Prostate gland (tissue), 2 donors: Measurements from ENCODE around the gene SSH2.

Source experiments
- POLR2A ChIP-seq: fragments of 450-650 bp; IDR thresholded peaks from one replicate; pipeline ENCODE4 v1.6.1; 2016; ENCODE audit warnings: antibody characterized with exemption, mild to moderate bottlenecking
- POLR2AphosphoS5 ChIP-seq: sonication (generic); formaldehyde crosslinking; IDR thresholded peaks from one replicate; pipeline ENCODE4 v1.6.1; 2017; ENCODE audit warnings: antibody characterized with exemption
- TF ChIP-seq, protein P1 (sequence below), 4 experiments: fragments of 200-600 bp in 2 of 4; fragments of 450-650 bp in 2 of 4; sonication (generic) in 2 of 4; IDR thresholded peaks; 1 replicate in 3 of 4; 2 replicates in 1 of 4; pipeline ENCODE4 v1.5.1; 2016 to 2019; ENCODE audit warnings: antibody characterized with exemption in 4 of 4, mild to moderate bottlenecking in 2 of 4, moderate library complexity in 2 of 4

DNA sequence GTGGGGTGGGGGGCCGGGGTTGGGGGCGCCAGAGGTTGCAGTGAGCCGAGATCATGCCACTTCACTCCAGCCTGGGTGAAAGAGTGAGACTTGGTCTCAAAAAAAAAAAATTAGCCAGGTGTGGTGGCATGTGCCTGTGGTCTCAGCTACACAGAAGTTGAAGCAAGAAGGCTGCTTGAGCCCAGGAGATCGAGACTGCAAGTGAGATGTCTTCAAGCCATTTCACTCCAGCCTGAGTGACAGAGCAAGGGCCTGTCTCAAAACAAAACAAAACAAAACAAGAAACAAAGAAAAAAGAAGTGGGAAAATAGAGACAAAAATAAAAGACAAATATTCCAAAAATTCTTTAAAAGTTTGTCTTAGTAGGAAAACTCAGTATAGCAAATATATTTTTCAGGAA is 172.2 kb downstream of the SSH2 start:
- TF ChIP-seq, protein P1, sequence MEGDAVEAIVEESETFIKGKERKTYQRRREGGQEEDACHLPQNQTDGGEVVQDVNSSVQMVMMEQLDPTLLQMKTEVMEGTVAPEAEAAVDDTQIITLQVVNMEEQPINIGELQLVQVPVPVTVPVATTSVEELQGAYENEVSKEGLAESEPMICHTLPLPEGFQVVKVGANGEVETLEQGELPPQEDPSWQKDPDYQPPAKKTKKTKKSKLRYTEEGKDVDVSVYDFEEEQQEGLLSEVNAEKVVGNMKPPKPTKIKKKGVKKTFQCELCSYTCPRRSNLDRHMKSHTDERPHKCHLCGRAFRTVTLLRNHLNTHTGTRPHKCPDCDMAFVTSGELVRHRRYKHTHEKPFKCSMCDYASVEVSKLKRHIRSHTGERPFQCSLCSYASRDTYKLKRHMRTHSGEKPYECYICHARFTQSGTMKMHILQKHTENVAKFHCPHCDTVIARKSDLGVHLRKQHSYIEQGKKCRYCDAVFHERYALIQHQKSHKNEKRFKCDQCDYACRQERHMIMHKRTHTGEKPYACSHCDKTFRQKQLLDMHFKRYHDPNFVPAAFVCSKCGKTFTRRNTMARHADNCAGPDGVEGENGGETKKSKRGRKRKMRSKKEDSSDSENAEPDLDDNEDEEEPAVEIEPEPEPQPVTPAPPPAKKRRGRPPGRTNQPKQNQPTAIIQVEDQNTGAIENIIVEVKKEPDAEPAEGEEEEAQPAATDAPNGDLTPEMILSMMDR (IDR thresholded peaks at IDR 0.05): no peak
- TF ChIP-seq POLR2A: no peak
- no peak for TF ChIP-seq POLR2AphosphoS5
